ENCODE measurements around the gene NOTCH4. TPM values are rescaled to one million over a fixed set of nuclear protein-coding genes. Genes with fewer than 3 reads are reported as not detected.

NOTCH4 gene
- total and polyA plus RNA-seq, 2 of the 4 experiments (the other 2 are of a cell fraction), result 0.96 to 1.3 TPM

DNA sequence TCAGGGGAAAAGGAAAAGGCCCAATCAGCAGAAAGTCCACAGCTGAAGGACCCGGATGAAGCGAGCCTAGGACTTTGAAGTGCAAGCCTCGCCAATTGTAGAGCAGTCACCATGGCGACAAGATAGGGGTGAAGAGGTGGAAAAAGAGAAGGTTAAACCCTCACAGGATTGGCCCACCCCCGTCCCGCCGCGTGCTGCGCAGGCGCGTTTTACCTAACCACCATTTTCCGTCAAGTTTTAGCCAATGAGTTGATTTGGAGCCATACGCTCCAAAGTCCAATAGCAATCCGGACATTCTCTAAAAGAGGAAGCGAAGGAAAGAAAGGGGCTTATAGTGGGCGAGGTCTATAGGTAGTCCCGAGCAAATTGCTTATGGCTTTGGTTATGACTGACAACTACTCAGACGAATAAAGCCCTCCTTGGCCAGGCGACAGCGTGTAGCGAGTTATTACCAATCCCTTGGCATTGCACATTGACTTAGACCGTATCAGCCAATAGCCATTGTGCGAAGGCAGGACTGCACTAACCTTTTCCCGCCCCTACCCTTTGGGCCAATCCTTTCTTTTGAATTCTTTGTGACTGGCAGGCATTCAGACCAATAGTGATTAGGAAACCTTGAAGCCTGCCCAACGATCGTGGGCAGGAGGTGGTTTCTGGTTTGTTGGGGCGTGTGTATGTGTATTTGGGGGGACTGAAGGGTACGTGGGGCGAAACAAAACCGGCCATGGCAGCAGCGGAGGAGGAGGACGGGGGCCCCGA is 45.9 kb downstream of the NOTCH4 start, which contains the start of gene RNF5 (continued):
- TF ChIP-seq RCOR1 (IDR thresholded peaks at IDR 0.05; ENCODE audit: insufficient replicate concordance, low read length) (no peak), POLR2A (IDR thresholded peaks at IDR 0.05; ENCODE audit: low read depth, low read length) (peak; percentile 23; the same call in 1 of the 2 replicates), CEBPB (IDR thresholded peaks at IDR 0.05; ENCODE audit: low read depth, low read length) (peak; percentile 71), SMC3 (IDR thresholded peaks at IDR 0.05; ENCODE audit: low read depth, low read length) (no peak)
